Cerebellar cortex (tissue), 1 donor: ENCODE results near the gene GTF2H3.

Experiments used
- DNase-seq: peaks from one replicate; pipeline ENCODE4 v3.0.0-alpha.2; 2015; ENCODE audit warnings: low spot score

Gene GTF2H3

DNA sequence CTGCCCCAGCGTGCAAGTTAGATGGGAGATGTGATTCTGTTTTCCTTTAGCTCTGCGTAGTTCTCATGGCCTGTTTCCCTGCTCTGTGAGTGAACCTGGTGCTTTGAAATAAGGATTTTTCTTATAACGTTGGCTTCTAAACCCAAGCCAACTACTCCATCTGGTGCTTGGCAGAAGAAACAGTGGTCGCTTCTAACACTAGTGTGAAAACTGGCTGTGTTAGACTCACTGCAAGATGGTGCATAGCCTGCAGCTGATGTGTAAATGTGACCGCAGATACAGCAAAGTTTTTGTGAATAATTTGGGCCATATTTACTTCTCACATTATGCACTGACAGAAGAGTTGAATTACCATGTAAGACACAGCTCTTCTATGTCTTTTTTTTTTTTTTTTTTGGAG, 12.2 kb downstream of the GTF2H3 start:
- peak; percentile 89 for DNase-seq

DNA sequence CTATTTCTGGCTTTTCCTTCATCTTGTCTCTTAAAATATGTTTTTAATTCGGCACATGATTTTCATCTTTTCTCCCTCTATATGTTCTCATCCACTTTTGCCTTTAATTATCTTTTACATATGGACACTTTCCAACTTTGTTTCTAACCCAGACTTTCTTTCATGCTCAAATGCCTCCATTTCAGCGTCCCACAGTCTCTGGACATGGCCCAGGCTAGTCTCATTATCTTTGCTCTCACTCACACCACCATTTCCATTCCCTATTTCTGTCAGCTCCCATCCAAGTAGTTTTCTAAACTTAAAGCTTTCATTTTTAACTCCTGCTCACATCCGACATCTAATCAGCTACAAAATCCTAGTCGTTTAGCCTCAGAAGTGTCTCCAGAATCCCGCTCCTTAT, 14.8 kb downstream of the GTF2H3 start:
- no peak for DNase-seq

- no peak for DNase-seq
Observed at GRCh38 chr12:123654129-123654701, 20.6 kb downstream of the GTF2H3 start.

DNA sequence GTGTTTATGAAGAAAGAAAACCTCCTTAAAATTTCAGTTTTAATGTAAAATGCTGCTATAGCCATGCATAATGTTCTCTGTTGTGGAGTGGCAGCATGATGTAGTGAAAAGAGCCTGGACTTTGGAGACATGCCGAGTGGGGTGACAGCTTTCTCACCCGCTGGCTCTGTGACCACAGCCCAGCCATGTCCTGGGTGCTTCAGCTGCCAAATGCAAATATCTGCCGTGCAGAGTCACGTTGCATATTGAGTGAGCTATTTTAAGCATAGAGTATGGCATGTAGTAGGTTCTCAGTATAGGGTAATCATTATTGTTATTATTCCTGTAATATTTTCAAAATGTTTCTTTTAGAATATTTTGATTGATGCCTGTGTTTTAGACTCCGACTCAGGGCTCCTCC, 21.8 kb downstream of the GTF2H3 start:
- peak; percentile 47 for DNase-seq

DNA sequence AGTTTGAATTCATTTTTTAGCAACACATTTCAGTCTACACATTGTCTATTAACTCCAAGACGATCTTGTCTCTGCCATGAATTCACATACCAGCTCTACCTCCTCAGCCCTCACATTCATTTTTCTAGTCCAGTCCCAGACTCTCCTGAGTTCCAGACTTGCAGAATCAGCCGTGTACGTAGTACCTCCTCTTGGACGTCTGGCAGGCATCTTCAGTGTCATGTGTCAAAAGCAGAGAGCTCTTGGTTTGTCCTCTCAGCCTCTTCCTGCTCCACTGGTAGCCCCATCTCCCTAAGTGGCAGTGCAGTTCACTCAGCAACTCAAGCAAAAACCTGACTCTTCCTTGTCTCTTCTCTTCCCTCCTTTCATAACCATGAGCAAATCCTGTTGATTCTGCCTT, 22.8 kb downstream of the GTF2H3 start:
- no peak for DNase-seq

DNA sequence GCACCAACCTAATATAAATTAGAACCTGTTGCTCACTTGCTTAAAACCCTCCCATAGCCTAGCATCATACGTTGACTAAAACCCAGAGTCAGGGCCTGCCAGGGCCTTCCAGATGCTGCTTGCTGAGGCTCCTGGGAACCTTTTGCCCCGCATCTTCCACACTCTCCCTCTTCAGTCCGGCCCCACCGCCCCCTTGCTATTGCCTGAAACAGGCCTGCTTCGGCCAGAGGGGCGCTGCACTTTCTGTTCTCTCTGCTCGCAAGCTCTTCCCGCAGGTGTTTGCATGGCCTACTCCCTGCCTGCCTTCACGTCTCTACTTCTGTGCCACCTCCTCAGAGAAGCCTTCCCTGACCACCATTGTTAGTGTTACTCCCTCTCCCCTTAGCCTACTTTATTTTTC, 23.6 kb downstream of the GTF2H3 start:
- DNase-seq, result no peak

GRCh38 chr12:123659996-123660727, 26.5 kb downstream of the GTF2H3 start:
- DNase-seq, result no peak

DNA sequence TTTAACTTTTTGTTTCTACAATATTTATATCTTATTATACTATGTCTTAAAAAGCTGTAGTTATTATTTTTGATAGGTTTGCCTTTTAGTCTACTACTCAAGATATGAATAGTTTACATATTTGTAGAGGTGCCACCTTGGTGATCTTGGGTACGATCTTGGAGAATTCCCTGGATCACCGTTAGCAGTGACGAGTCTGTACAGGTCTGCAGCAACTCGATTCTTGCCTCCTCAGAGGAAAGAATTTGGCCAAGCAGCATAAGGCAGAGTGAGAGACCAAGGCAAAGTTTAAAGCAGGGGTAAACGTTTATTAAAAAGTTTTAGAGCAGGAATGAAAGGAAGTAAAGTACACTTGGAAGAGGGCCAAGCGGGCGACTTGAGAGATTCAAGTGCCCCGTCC, 34.1 kb downstream of the GTF2H3 start:
- DNase-seq, result no peak

- DNase-seq, result peak; percentile 95
Observed at GRCh38 chr12:123670882-123671728, 37.5 kb downstream of the GTF2H3 start, which contains the start of gene TCTN2. TCTN2 (plus strand) TSS chr12:123671113; CDS start chr12:123671241, 128 bp downstream.

GRCh38 chr12:123671876-123672275, 38.2 kb downstream of the GTF2H3 start:
- no peak for DNase-seq

DNA sequence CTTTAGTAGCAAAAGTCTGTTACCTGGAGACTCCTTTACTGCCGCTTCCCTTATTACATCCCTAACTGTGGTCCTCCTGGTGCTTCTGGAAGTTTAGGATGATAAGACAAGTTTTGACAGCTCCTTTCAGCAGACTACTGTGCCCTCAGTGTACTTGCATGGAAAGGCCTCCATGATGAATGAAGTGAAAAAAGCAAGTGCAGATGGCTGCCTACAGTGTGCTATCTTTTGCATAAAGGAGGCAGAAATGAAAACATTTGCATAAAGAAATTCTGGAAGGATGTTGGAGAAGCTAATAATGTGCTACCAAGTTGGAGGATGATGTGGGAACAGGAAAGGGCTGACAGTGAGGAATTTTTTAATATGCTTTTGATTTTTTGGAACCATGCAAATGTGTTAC, 41.8 kb downstream of the GTF2H3 start:
- DNase-seq, result no peak

GRCh38 chr12:123676616-123677320, 43.1 kb downstream of the GTF2H3 start:
- no peak for DNase-seq

- DNase-seq, result no peak
Observed at GRCh38 chr12:123678981-123679380, 45.4 kb downstream of the GTF2H3 start.

- DNase-seq, result no peak
Observed at GRCh38 chr12:123681605-123682004, 48.0 kb downstream of the GTF2H3 start.

DNA sequence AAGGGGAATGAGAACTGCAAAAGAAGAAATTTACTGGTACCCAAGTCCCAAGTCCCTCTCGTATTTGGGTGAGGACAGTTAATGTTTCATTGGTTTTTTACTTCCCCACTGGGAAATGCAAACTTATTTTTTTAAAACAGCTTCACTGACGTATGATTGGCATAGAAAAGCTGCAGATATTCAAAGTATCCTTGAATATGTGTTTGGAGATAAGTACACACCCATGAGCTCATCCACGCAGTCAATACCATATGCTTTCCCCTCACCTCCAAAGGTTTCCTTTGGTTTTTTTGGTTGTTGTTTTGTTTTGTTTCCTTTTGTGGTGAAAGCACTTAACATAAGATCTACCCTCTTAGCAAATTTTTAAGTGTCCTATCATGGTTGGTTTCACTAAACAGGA, 50.3 kb downstream of the GTF2H3 start:
- no peak for DNase-seq

DNA sequence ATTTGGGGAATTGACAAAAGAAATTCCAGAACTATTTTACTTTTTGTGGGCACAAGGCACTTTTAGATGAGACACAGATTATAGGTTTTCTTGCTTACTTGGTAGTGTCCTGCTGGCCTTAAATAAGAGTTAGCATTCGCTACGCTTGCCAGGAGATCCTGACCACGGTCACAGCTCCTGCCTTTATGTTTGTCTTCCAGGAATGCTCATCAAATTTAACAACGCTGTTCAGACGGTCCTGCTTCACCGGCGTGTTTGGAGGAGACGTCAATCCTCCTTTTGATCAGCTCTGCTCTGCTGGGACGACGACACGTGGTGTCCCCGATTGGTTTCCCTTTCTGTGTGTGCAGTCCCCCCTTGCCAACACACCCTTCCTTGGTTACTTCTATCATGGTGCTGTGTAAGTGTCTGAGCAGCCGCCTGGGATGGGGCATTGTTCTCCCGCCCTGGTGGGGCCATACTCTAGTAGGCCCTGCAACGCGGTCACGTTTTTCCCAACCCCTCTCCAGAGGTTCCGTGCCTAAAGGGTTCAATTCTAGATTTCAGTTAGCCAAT, 53.1 kb downstream of the GTF2H3 start:
- DNase-seq, result no peak

GRCh38 chr12:123690191-123690840, 56.7 kb downstream of the GTF2H3 start:
- DNase-seq, result no peak

DNA sequence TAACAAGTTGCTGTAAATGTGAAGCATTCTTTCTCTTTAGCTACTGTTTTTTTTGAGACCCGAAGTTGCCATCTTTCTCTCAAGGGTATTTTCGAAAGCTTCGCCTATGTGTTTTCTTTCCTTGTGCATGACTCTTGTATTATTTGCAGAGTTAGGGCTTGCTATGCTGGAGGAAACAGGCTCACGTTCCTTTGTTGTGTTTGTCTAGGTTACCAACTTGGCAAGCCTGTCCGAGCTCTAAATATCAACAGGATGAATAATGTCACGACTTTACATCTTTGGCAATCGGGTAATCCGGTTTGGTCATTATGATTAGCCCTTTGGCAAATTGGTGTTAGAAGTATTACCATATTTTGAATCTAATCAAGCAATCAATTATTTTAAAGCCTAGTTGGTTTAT, 62.6 kb downstream of the GTF2H3 start:
- no peak for DNase-seq

DNA sequence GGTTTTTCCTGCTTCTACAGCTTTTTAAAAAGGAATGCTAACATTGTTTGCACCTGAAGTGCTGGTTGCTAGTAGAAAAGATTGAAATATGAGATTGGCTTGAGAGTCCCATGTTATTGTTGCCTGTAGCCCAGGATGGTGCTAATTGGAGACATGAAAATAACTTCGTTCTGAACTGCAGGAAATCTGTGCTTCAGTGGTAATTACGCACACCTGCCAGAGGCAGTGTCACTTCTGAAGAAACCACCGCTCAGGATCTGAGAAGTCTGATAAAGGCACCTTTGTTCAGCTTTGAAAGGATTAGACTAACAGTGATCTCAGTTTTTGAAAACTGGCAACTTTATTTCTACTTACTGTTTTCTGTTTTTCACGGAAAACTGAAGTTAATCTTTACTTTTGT, 63.0 kb downstream of the GTF2H3 start:
- no peak for DNase-seq

GRCh38 chr12:123705935-123706334, 72.3 kb downstream of the GTF2H3 start:
- no peak for DNase-seq

DNA sequence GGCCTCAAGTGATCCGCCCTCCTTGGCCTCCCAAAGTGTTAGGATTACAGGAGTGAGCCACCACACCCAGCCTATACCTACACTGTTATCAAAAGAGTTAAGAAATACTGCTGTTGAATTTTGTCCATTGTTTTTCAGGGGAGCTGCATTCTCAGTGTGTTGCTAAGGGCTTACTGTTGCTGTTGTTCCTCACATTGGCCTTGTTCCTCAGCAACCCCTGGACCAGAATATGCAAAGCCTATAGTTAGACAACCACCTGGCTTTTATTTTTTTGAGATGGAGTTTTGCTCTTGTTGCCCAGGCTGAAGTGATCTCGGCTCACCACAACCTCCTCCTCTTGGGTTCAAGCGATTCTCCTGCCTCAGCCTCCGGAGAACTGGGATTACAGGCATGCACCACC, 73.8 kb downstream of the GTF2H3 start:
- DNase-seq, result no peak
